DND-41 (cell line): ENCODE measurements around the gene PAPPA2.
"Not testable (repeated sequence)": the region's sequence is repeated elsewhere in the genome, so short reads cannot be mapped to it uniquely, and the experiment has no call there.

Experiments used
- CTCF ChIP-seq: IDR thresholded peaks from 2 replicates; pipeline ENCODE4 v1.5.1; 2012; ENCODE audit warnings: borderline replicate concordance, low read length, moderate library complexity, mild to moderate bottlenecking; ENCODE audit not compliant: poor library complexity, severe bottlenecking; ENCODE audit errors: extremely low read depth
- EZH2 ChIP-seq: IDR thresholded peaks from 3 replicates; pipeline ENCODE4 v1.6.1; 2012; ENCODE audit warnings: borderline replicate concordance, low read depth, mild to moderate bottlenecking, moderate library complexity, low read length, inconsistent platforms; ENCODE audit not compliant: severe bottlenecking

GRCh38 chr1:176634733-176635132 is 171.8 kb downstream of the PAPPA2 start:
- TF ChIP-seq CTCF, EZH2: not testable (repeated sequence)
